DOHH2 (cell line): ENCODE data around the gene CADPS2.

Experiments
- H3F3A ChIP-seq: fragments of 200-600 bp; sonication (generic), shearing (Covaris generic); 2 replicates; pipeline ENCODE4 v1.6.0; 2016; ENCODE audit warnings: antibody characterized with exemption, mild to moderate bottlenecking; ENCODE audit not compliant: control insufficient read depth, insufficient read depth
- H3K27ac ChIP-seq: fragments of 200-600 bp; sonication (generic); 2 replicates; pipeline ENCODE4 v1.5.1; 2014; ENCODE audit warnings: low read depth, mild to moderate bottlenecking, low read length, moderate library complexity
- H3K27me3 ChIP-seq: fragments of 200-600 bp; sonication (generic); 2 replicates; pipeline ENCODE4 v1.6.1; 2014; ENCODE audit warnings: mild to moderate bottlenecking, low read length, mixed read lengths; ENCODE audit not compliant: control insufficient read depth
- H3K36me3 ChIP-seq: fragments of 200-600 bp; sonication (generic); 2 replicates; pipeline ENCODE4 v1.6.1; 2014; ENCODE audit warnings: mild to moderate bottlenecking, low read length, moderate library complexity, mixed read lengths; ENCODE audit not compliant: control insufficient read depth
- H3K4me1 ChIP-seq: fragments of 200-600 bp; sonication (generic); 2 replicates; pipeline ENCODE4 v1.6.1; 2014; ENCODE audit warnings: mild to moderate bottlenecking, low read length, mixed read lengths; ENCODE audit not compliant: control insufficient read depth
- H3K4me2 ChIP-seq: fragments of 200-600 bp; sonication (generic); 2 replicates; pipeline ENCODE4 v1.6.0; 2014; ENCODE audit warnings: mild to moderate bottlenecking, low read length, moderate library complexity
- H3K4me3 ChIP-seq: fragments of 200-600 bp; sonication (generic); 2 replicates; pipeline ENCODE4 v1.5.1; 2014; ENCODE audit warnings: mild to moderate bottlenecking, low read length, mixed read lengths
- H3K79me2 ChIP-seq: fragments of 200-600 bp; sonication (generic); 2 replicates; pipeline ENCODE4 v1.6.1; 2014; ENCODE audit warnings: mild to moderate bottlenecking, low read length, mixed read lengths; ENCODE audit not compliant: control insufficient read depth
- H3K9me2 ChIP-seq: fragments of 200-600 bp; sonication (generic); replicated peaks from 2 replicates; pipeline ENCODE4 v1.6.1; 2014; ENCODE audit warnings: mild to moderate bottlenecking, low read length, mixed read lengths; ENCODE audit not compliant: control insufficient read depth
- H3K9me3 ChIP-seq: fragments of 200-600 bp; sonication (generic); 2 replicates; pipeline ENCODE4 v1.6.1; 2014; ENCODE audit warnings: antibody characterized with exemption, low read length, mixed read lengths; ENCODE audit not compliant: control insufficient read depth, insufficient read depth
- H4K20me1 ChIP-seq: fragments of 200-600 bp; sonication (generic); 2 replicates; pipeline ENCODE4 v1.6.0; 2014; ENCODE audit warnings: low read depth, mild to moderate bottlenecking, antibody characterized with exemption, low read length, moderate library complexity; ENCODE audit not compliant: control insufficient read depth, insufficient read depth
- EZH2phosphoT487 ChIP-seq: fragments of 200-600 bp; sonication (generic); IDR thresholded peaks from 2 replicates; pipeline ENCODE4 v1.6.1; 2017; ENCODE audit warnings: borderline replicate concordance, mild to moderate bottlenecking, antibody characterized with exemption, low read length, moderate library complexity, mixed read lengths
- TF ChIP-seq, protein P1 (sequence below): fragments of 200-600 bp; sonication (generic); IDR thresholded peaks from one replicate; pipeline ENCODE4 v1.5.1; 2014; ENCODE audit warnings: antibody characterized with exemption, mild to moderate bottlenecking, low read depth, low read length; ENCODE audit not compliant: poor library complexity, severe bottlenecking

The CADPS2 gene

DNA sequence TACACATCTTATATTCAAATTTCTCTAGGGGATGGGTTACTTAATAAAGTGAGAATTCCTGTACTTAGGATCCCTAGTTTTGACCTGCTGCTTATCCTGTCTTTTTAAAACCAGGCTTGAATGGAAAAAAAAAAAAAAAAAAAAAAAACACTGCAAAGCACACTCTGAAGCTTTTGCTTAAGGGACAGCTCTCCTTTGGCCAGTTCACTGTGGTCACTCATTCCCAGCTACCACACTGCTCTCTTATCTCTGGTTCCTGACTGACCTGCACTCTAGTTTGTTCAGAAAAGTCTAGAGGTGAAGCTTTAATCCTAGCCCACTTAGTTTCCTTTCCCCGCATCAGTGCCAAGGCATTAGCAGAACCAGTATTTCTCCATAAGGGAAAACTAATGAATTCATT, 82.4 kb downstream of the CADPS2 start:
- Histone ChIP-seq H3K4me3 (no peak overlapping the region), H4K20me1 (no peaks in the 10 kb centered on the region), H3K79me2 (no peaks in the 10 kb centered on the region), H3F3A (no peaks in the 10 kb centered on the region), H3K9me2 (no peaks in the 10 kb centered on the region; the same call in 1 of the 2 replicates), H3K27me3 (no peaks in the 10 kb centered on the region), H3K4me2 (no peak overlapping the region), H3K9me3 (no peaks in the 10 kb centered on the region), H3K36me3 (no peaks in the 10 kb centered on the region), H3K4me1 (no peaks in the 10 kb centered on the region), H3K27ac (no peak overlapping the region)
- TF ChIP-seq, protein P1, sequence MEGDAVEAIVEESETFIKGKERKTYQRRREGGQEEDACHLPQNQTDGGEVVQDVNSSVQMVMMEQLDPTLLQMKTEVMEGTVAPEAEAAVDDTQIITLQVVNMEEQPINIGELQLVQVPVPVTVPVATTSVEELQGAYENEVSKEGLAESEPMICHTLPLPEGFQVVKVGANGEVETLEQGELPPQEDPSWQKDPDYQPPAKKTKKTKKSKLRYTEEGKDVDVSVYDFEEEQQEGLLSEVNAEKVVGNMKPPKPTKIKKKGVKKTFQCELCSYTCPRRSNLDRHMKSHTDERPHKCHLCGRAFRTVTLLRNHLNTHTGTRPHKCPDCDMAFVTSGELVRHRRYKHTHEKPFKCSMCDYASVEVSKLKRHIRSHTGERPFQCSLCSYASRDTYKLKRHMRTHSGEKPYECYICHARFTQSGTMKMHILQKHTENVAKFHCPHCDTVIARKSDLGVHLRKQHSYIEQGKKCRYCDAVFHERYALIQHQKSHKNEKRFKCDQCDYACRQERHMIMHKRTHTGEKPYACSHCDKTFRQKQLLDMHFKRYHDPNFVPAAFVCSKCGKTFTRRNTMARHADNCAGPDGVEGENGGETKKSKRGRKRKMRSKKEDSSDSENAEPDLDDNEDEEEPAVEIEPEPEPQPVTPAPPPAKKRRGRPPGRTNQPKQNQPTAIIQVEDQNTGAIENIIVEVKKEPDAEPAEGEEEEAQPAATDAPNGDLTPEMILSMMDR = no peak
- TF ChIP-seq EZH2phosphoT487 = no peak

DNA sequence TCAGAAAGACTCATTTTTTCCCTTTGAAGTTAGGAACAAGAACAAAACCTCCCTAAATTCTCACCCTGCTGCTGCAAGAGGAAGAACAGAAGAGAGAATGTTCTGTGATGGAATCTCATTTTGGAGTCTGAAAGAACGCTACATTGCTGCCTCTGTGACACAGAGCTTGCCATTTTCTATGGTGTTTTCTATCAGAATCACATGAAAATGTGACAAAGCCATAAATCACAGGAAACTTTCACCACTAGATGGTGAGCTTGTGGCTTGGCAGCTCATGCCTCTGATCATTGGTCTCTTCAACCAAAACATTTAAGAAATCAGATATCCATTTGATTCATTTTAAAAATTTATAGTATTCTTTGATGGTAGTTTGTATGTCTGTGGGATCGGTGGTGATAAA, 82.9 kb downstream of the CADPS2 start:
- H3F3A ChIP-seq = no peaks in the 10 kb centered on the region
- no peaks in the 10 kb centered on the region for H3K9me3 ChIP-seq
- TF ChIP-seq, protein P1 = peak; percentile 39
- no peak for TF ChIP-seq EZH2phosphoT487
- H3K4me2 ChIP-seq = no peak overlapping the region
- H3K36me3 ChIP-seq = no peaks in the 10 kb centered on the region
- no peaks in the 10 kb centered on the region for H3K4me1 ChIP-seq
- no peak overlapping the region for H3K27ac ChIP-seq
- no peaks in the 10 kb centered on the region for H3K79me2 ChIP-seq
- no peak overlapping the region for H3K4me3 ChIP-seq
- H4K20me1 ChIP-seq = no peaks in the 10 kb centered on the region
- no peaks in the 10 kb centered on the region; the same call in 1 of the 2 replicates for H3K9me2 ChIP-seq
- no peaks in the 10 kb centered on the region for H3K27me3 ChIP-seq

DNA sequence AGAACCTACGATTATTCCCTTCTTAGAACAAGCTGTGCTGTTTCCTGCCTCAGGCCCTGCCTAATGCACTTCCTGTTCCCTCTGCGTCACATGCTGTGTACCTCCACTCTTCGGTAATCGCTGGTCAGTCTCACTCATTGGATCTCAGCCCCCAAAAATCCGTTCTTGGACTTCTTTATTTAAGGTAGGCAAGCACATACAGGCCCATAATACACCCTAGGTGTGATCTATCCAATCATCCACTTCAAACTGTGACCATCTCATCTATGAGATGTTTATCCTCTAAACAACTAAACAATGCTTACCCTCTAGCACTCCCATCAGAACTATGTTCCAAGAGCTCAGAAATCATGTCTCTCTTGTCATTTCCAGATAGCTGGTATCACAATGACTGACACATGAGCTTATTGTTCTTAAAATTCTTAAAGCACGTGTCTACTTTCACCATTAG, 83.9 kb downstream of the CADPS2 start:
- no peaks in the 10 kb centered on the region for H3K36me3 ChIP-seq
- no peaks in the 10 kb centered on the region for H3K27me3 ChIP-seq
- H3F3A ChIP-seq = no peaks in the 10 kb centered on the region
- no peak overlapping the region for H3K27ac ChIP-seq
- H3K4me3 ChIP-seq = no peak overlapping the region
- H3K79me2 ChIP-seq = no peaks in the 10 kb centered on the region
- H3K4me1 ChIP-seq = no peaks in the 10 kb centered on the region
- H3K4me2 ChIP-seq = no peak overlapping the region
- no peak for TF ChIP-seq EZH2phosphoT487
- TF ChIP-seq, protein P1 = no peak
- H3K9me3 ChIP-seq = no peaks in the 10 kb centered on the region
- no peaks in the 10 kb centered on the region for H3K9me2 ChIP-seq
- no peaks in the 10 kb centered on the region for H4K20me1 ChIP-seq
